PC-3 (cell line): ENCODE data around the gene ATP5F1E. TPM values are rescaled to one million over a fixed set of nuclear protein-coding genes. Genes with fewer than 3 reads are reported as not detected.

Source experiments
- ATAC-seq: fragments of 200-7000 bp; cut with Tn5 transposase; 2 replicates; pipeline ENCODE4 v1.9.1; 2020; ENCODE audit warnings: mild to moderate bottlenecking, moderate library complexity
- BruUV-seq: library from RNA; stranded (reverse); fragments of 400-500 nt; replicated peaks from 2 replicates; lab custom pipeline; 2021; lab: Mats Ljungman, UMichigan
- CTCF ChIA-PET: fragments of 300-600 bp; sonication (Branson Sonifier 250); formaldehyde crosslinking; loops from one replicate; lab custom pipeline; 2022; ENCODE audit warnings: antibody characterized with exemption; lab: Charles Lee
- POLR2A ChIA-PET: fragments of 300-600 bp; sonication (Branson Sonifier 250); formaldehyde crosslinking; loops from one replicate; lab custom pipeline; 2022; ENCODE audit warnings: antibody characterized with exemption; ENCODE audit not compliant: unreplicated experiment; lab: Charles Lee
- DNase-seq: peaks from one replicate; pipeline ENCODE4 v3.0.0-alpha.2; 2015
- H2AFZ ChIP-seq: fragments of 300-600 bp; sonication (generic); 2 replicates; pipeline ENCODE4 v1.6.0; 2016; ENCODE audit warnings: antibody characterized with exemption, low read length
- H3F3A ChIP-seq: fragments of 300-600 bp; sonication (generic); one replicate; pipeline ENCODE4 v1.6.0; 2017; ENCODE audit warnings: antibody characterized with exemption, low read length, control low read depth, mild to moderate bottlenecking; ENCODE audit not compliant: unreplicated experiment
- H3K27ac ChIP-seq: fragments of 300-600 bp; sonication (generic); 2 replicates; pipeline ENCODE4 v1.5.1; 2016; ENCODE audit warnings: mild to moderate bottlenecking, low read length
- H3K27me3 ChIP-seq: fragments of 300-600 bp; sonication (generic); 2 replicates; pipeline ENCODE4 v1.6.1; 2016; ENCODE audit warnings: low read length, mixed read lengths
- H3K36me3 ChIP-seq: fragments of 300-600 bp; sonication (generic); 2 replicates; pipeline ENCODE4 v1.6.1; 2016; ENCODE audit warnings: low read depth, mixed run types, low read length, mixed read lengths
- H3K4me1 ChIP-seq: fragments of 300-600 bp; sonication (generic); 2 replicates; pipeline ENCODE4 v1.5.1; 2016; ENCODE audit warnings: low read length; ENCODE audit not compliant: insufficient read depth
- H3K4me2 ChIP-seq: fragments of 300-600 bp; sonication (generic); 2 replicates; pipeline ENCODE4 v1.6.0; 2016; ENCODE audit warnings: low read length
- H3K4me3 ChIP-seq: fragments of 300-600 bp; sonication (generic); 2 replicates; pipeline ENCODE4 v1.5.1; 2016; ENCODE audit warnings: mild to moderate bottlenecking, low read length, mixed read lengths
- H3K79me2 ChIP-seq: fragments of 300-600 bp; sonication (generic); 2 replicates; pipeline ENCODE4 v1.6.1; 2017; ENCODE audit warnings: low read length, mixed read lengths
- H3K9ac ChIP-seq: fragments of 300-600 bp; sonication (generic); 2 replicates; pipeline ENCODE4 v1.6.0; 2016; ENCODE audit warnings: mild to moderate bottlenecking, low read length
- H3K9me2 ChIP-seq: fragments of 300-600 bp; sonication (generic); replicated peaks from 2 replicates; pipeline ENCODE4 v1.6.1; 2016; ENCODE audit warnings: mixed run types, low read length, mixed read lengths
- H3K9me3 ChIP-seq: fragments of 300-600 bp; sonication (generic); 2 replicates; pipeline ENCODE4 v1.6.1; 2016; ENCODE audit warnings: low read length, mixed read lengths
- H4K20me1 ChIP-seq: fragments of 300-600 bp; sonication (generic); 2 replicates; pipeline ENCODE4 v1.6.1; 2016; ENCODE audit warnings: low read length, mixed read lengths
- CTCF ChIP-seq: fragments of 300-600 bp; sonication (generic); conservative IDR thresholded peaks from 2 replicates; pipeline ENCODE4 v1.5.1; 2017; ENCODE audit warnings: antibody characterized with exemption, low read depth, mild to moderate bottlenecking, low read length
- EZH2 ChIP-seq: fragments of 300-600 bp; sonication (generic); IDR thresholded peaks from one replicate; pipeline ENCODE4 v1.6.1; 2017; ENCODE audit warnings: antibody characterized with exemption, mild to moderate bottlenecking, low read length; ENCODE audit not compliant: unreplicated experiment
- EZH2phosphoT487 ChIP-seq: fragments of 300-600 bp; sonication (generic); IDR thresholded peaks from 2 replicates; pipeline ENCODE4 v1.6.1; 2018; ENCODE audit warnings: mild to moderate bottlenecking, antibody characterized with exemption, low read length, borderline replicate concordance
- intact Hi-C: fragments of 100-400 bp; cut with micrococcal nuclease; formaldehyde crosslinking; loops from 2 replicates; pipeline ENCODE4 v1.9.0; 2023
- total RNA-seq: library from RNA; depleted of rRNA; stranded (reverse); fragments of >200 nt; gene quantifications from 2 replicates; pipeline ENCODE4 v1.2.3, GENCODE V29; 2014

Gene ATP5F1E
- total RNA-seq, 1 experiment from 2014 or later = 58.5 TPM

GRCh38 chr20:58998656-58999055, 33.5 kb downstream of the ATP5F1E start:
- H3K27me3 ChIP-seq = no peaks in the 10 kb centered on the region
- no peaks in the 10 kb centered on the region for H3F3A ChIP-seq
- no peaks in the 10 kb centered on the region for H4K20me1 ChIP-seq
- no peak for TF ChIP-seq EZH2phosphoT487
- TF ChIP-seq EZH2 = no peak
- no peak for TF ChIP-seq CTCF
- BruUV-seq = no TSS peak
- no peaks in the 10 kb centered on the region for H3K79me2 ChIP-seq
- no peak overlapping the region for H3K27ac ChIP-seq
- no peak overlapping the region for H3K4me2 ChIP-seq
- H3K9ac ChIP-seq = no peak overlapping the region
- ATAC-seq (no peak), DNase-seq (no peak)
- no peaks in the 10 kb centered on the region for H3K9me3 ChIP-seq
- H2AFZ ChIP-seq = no peak overlapping the region
- ChIA-PET POLR2A (no interaction called here), CTCF (no interaction called here)
- no peaks in the 10 kb centered on the region for H3K9me2 ChIP-seq
- H3K4me1 ChIP-seq = peaks cover 13% of the 10 kb centered on the region
- no peak overlapping the region for H3K4me3 ChIP-seq
- intact Hi-C loops = no loop called here
- peaks cover 35% of the 10 kb centered on the region for H3K36me3 ChIP-seq

GRCh38 chr20:58997141-58997770, 34.9 kb downstream of the ATP5F1E start:
- intact Hi-C loops = no loop called here
- no peak overlapping the region for H3K27ac ChIP-seq
- no TSS peak for BruUV-seq

More at GRCh38 chr20:58997141-58997770, 34.9 kb downstream of the ATP5F1E start:
- Histone ChIP-seq H2AFZ (no peak overlapping the region), H3K27me3 (no peaks in the 10 kb centered on the region), H3K4me2 (no peak overlapping the region), H3K9me3 (no peaks in the 10 kb centered on the region), H4K20me1 (no peaks in the 10 kb centered on the region), H3K9ac (no peak overlapping the region), H3F3A (no peaks in the 10 kb centered on the region), H3K4me3 (no peak overlapping the region), H3K4me1 (peaks cover 19% of the 10 kb centered on the region), H3K9me2 (no peaks in the 10 kb centered on the region), H3K36me3 (peaks cover 49% of the 10 kb centered on the region), H3K79me2 (no peaks in the 10 kb centered on the region)
- ATAC-seq (no peak), DNase-seq (no peak)
- ChIA-PET CTCF (no interaction called here), POLR2A (interaction anchor here (0.7 kb wide), 1 partner anchor 35 kb away, joined by 4 read pairs; the partner anchor contains the start of gene ATP5F1E)
- TF ChIP-seq EZH2 (no peak), CTCF (no peak), EZH2phosphoT487 (no peak)
